ENCODE data around the gene HERPUD2. TPM values are rescaled to one million over a fixed set of nuclear protein-coding genes. Genes with fewer than 3 reads are reported as not detected.

Gene HERPUD2
- polyA plus RNA-seq, 1 of the 3 experiments (the other 2 are of a cell fraction): 39.2 TPM

GRCh38 chr7:35717516-35717915, 22.6 kb upstream of the HERPUD2 start:
- Histone ChIP-seq H3K36me3 (replicated peaks in 1 of 2; ENCODE audit: control insufficient read depth in 1 of 2, insufficient read depth in 2 of 2, low read length in 1 of 2) (no peaks in the 10 kb centered on the region), H3K79me2 (ENCODE audit: insufficient read depth) (no peaks in the 10 kb centered on the region), H3F3A (replicated peaks; ENCODE audit: insufficient read depth) (no peaks in the 10 kb centered on the region), H3K4me1 (ENCODE audit: control insufficient read depth in 1 of 2, insufficient read depth in 2 of 2, low read depth in 1 of 2, low read length in 1 of 2) (peaks cover 11 to 20% of the 10 kb centered on the region in 2 experiments; a peak in 3 of 4 replicates), H3K9me2 (no peaks in the 10 kb centered on the region), H3K9me3 (no peaks in the 10 kb centered on the region), H3K4me2 (peak overlapping the region; percentile 56; the same call in 1 of the 2 replicates), H3K9ac (no peak overlapping the region), H3K4me3 (ENCODE audit: low read depth in 2 of 2, low read length in 1 of 2) (no peak overlapping the region), H2AFZ (ENCODE audit: low read depth) (peak overlapping the region; percentile 39; the same call in 1 of the 2 replicates), H3K27ac (ENCODE audit: low read depth in 2 of 2, low read length in 1 of 2) (peak overlapping the region in 1 of 2 experiments; percentile 90; a peak in 1 of 4 replicates), H4K20me1 (ENCODE audit: insufficient read depth) (no peaks in the 10 kb centered on the region), H3K27me3 (ENCODE audit: insufficient read depth) (no peaks in the 10 kb centered on the region)
- POLR2A ChIA-PET: no interaction called here
- 92% methylated on average over 6 of the region's 6 CpGs for WGBS (ENCODE audit: low lambda C conversion rate)
- TF ChIP-seq JUND (IDR thresholded peaks at IDR 0.05) (no peak), SMC3 (IDR thresholded peaks at IDR 0.05; ENCODE audit: low read depth, low read length) (no peak), ZBTB33 (IDR thresholded peaks at IDR 0.05; ENCODE audit: borderline replicate concordance, low read depth) (no peak), RFX5 (IDR thresholded peaks at IDR 0.05; ENCODE audit: low read length) (no peak), CHD2 (IDR thresholded peaks at IDR 0.05; ENCODE audit: low read length, partially characterized antibody) (no peak), GATA2 (CRISPR knock-in tag; IDR thresholded peaks at IDR 0.05) (no peak), YY1 (IDR thresholded peaks at IDR 0.05; ENCODE audit: low read depth) (no peak), REST (IDR thresholded peaks at IDR 0.05; ENCODE audit: low read depth, low read length) (no peak)
- DNase-seq: no peak
- CTCF ChIA-PET: interaction anchor here (0.9 to 3.4 kb wide), 4 partner anchors 12 to 189 kb away, joined by 3 to 21 read pairs (median 10); partner anchors contain the start of gene SEPTIN7

GRCh38 chr7:35717013-35717412, 22.1 kb upstream of the HERPUD2 start:
- Histone ChIP-seq H3K27me3 (ENCODE audit: insufficient read depth) (no peaks in the 10 kb centered on the region), H3F3A (replicated peaks; ENCODE audit: insufficient read depth) (no peaks in the 10 kb centered on the region), H3K27ac (ENCODE audit: low read depth in 2 of 2, low read length in 1 of 2) (peak overlapping the region; percentile 26 to 90; a peak in 3 of 4 replicates), H3K9ac (no peak overlapping the region), H3K9me3 (no peaks in the 10 kb centered on the region), H3K4me1 (ENCODE audit: control insufficient read depth in 1 of 2, insufficient read depth in 2 of 2, low read depth in 1 of 2, low read length in 1 of 2) (peaks cover 10 to 20% of the 10 kb centered on the region in 2 experiments; a peak in 3 of 4 replicates), H2AFZ (ENCODE audit: low read depth) (peak overlapping the region; percentile 39), H3K4me2 (peak overlapping the region; percentile 56), H4K20me1 (ENCODE audit: insufficient read depth) (no peaks in the 10 kb centered on the region), H3K79me2 (ENCODE audit: insufficient read depth) (no peaks in the 10 kb centered on the region), H3K36me3 (replicated peaks in 1 of 2; ENCODE audit: control insufficient read depth in 1 of 2, insufficient read depth in 2 of 2, low read length in 1 of 2) (no peaks in the 10 kb centered on the region), H3K9me2 (no peaks in the 10 kb centered on the region), H3K4me3 (ENCODE audit: low read depth in 2 of 2, low read length in 1 of 2) (peak overlapping the region; percentile 38 to 39; a peak in 3 of 4 replicates)
- CTCF ChIA-PET: interaction anchor here (0.9 to 3.4 kb wide), 6 partner anchors 13 to 190 kb away, joined by 3 to 21 read pairs (median 4); partner anchors contain the start of gene SEPTIN7
- DNase-seq: no peak
- no peak for TF ChIP-seq YY1 (IDR thresholded peaks at IDR 0.05; ENCODE audit: low read depth)
- no peak for TF ChIP-seq RAD21 (IDR thresholded peaks at IDR 0.05; ENCODE audit: low read length)
- no peak for TF ChIP-seq TEAD4 (IDR thresholded peaks at IDR 0.05; ENCODE audit: borderline replicate concordance, insufficient read depth)
- no peak for TF ChIP-seq RCOR1 (IDR thresholded peaks at IDR 0.05; ENCODE audit: low read length)
- TF ChIP-seq SIN3A (IDR thresholded peaks at IDR 0.05; ENCODE audit: borderline replicate concordance, low read depth, low read length): no peak
- no peak for TF ChIP-seq POLR2AphosphoS5 (IDR thresholded peaks at IDR 0.05; ENCODE audit: low read depth, low read length)
- no peak for TF ChIP-seq MXI1 (IDR thresholded peaks at IDR 0.05; ENCODE audit: low read depth, low read length)
- 57% methylated on average over 1 of the region's 1 CpG for WGBS (ENCODE audit: low lambda C conversion rate)
- POLR2A ChIA-PET: interaction anchor here (1.5 kb wide), 1 partner anchor 84 kb away, joined by 10 read pairs; the partner anchor contains the start of gene SEPTIN7
